Measurements from ENCODE around the gene WDR26. TPM values are rescaled to one million over a fixed set of nuclear protein-coding genes. Genes with fewer than 3 reads are reported as not detected.

WDR26 gene
- total and polyA plus RNA-seq, 11 donors, result 20.2 to 83.8 (median 60.1) TPM

- WGBS, 4 donors, result 85 to 86% (median 85%) methylated on average over 3 of the region's 3 CpGs
- no peaks in the 10 kb centered on the region for H3K27me3 ChIP-seq
- no peaks in the 10 kb centered on the region for H3K9me3 ChIP-seq
- no peak for ATAC-seq
- DNase-seq, result no peak
- no peaks in the 10 kb centered on the region for H3K4me1 ChIP-seq
- no peak overlapping the region for H3K27ac ChIP-seq
- TF ChIP-seq CTCF (IDR thresholded peaks at IDR 0.05), result no peak
- no peak for TF ChIP-seq POLR2A (IDR thresholded peaks at IDR 0.05)
- intact Hi-C loops (cut with DNase I), result loop anchor here in 2 of 10 donors (5.0 to 10.0 kb wide), 2 partner anchors 34 to 88 kb away; no protein-coding TSS in a partner anchor
- H3K36me3 ChIP-seq, result peaks cover 4 to 100% (median 99%) of the 10 kb centered on the region in 9 donors
- no peak overlapping the region for H3K4me3 ChIP-seq
These were observed 41.3 kb downstream of the WDR26 start for GRCh38 chr1:224393294-224393693.

GRCh38 chr1:224392411-224393249, 42.0 kb downstream of the WDR26 start:
- no peak for DNase-seq
- TF ChIP-seq POLR2A (IDR thresholded peaks at IDR 0.05), result no peak
- TF ChIP-seq CTCF (IDR thresholded peaks at IDR 0.05), result no peak
- intact Hi-C loops (cut with DNase I), result loop anchor here in 2 of 10 donors (5.0 to 10.0 kb wide), 2 partner anchors 35 to 88 kb away; no protein-coding TSS in a partner anchor

GRCh38 chr1:224390517-224390916, 44.1 kb downstream of the WDR26 start:
- Histone ChIP-seq H3K27ac (no peak overlapping the region), H3K36me3 (peaks cover 0 to 100% (median 91%) of the 10 kb centered on the region in 9 donors), H3K27me3 (no peaks in the 10 kb centered on the region), H3K9me3 (no peaks in the 10 kb centered on the region), H3K4me1 (peaks cover 0 to 13% (median 0%) of the 10 kb centered on the region in 12 donors), H3K4me3 (no peak overlapping the region)
- TF ChIP-seq POLR2A (IDR thresholded peaks at IDR 0.05) (no peak), CTCF (IDR thresholded peaks at IDR 0.05) (no peak)
- no peak for DNase-seq
- no peak for ATAC-seq
- intact Hi-C loops (cut with DNase I), result loop anchor here in 2 of 10 donors (5.0 to 10.0 kb wide), 2 partner anchors 37 to 86 kb away; no protein-coding TSS in a partner anchor
- WGBS, 4 donors, result 93 to 96% (median 95%) methylated on average over 5 of the region's 5 CpGs

More at GRCh38 chr1:224392411-224393249, 42.0 kb downstream of the WDR26 start:
- no peaks in the 10 kb centered on the region for H3K9me3 ChIP-seq
- 85 to 97% (median 89%) methylated on average over 4 of the region's 4 CpGs for WGBS, 4 donors
- H3K4me1 ChIP-seq, result peaks cover 0 to 2% (median 0%) of the 10 kb centered on the region in 12 donors
- H3K4me3 ChIP-seq, result no peak overlapping the region
- H3K27ac ChIP-seq, result no peak overlapping the region
- no peak for ATAC-seq
- peaks cover 4 to 100% (median 99%) of the 10 kb centered on the region in 9 donors for H3K36me3 ChIP-seq
- no peaks in the 10 kb centered on the region for H3K27me3 ChIP-seq

GRCh38 chr1:224387943-224388342, 46.7 kb downstream of the WDR26 start:
- Histone ChIP-seq H3K9me3 (no peaks in the 10 kb centered on the region), H3K4me1 (peaks cover 0 to 24% (median 0%) of the 10 kb centered on the region in 12 donors), H3K27me3 (no peaks in the 10 kb centered on the region), H3K4me3 (no peak overlapping the region), H3K27ac (peak overlapping the region in 1 of 12 donors; percentile 0), H3K36me3 (peaks cover 0 to 91% (median 73%) of the 10 kb centered on the region in 9 donors)
- ATAC-seq (no peak), DNase-seq (no peak)
- no peak for TF ChIP-seq CTCF (IDR thresholded peaks at IDR 0.05)
- no peak for TF ChIP-seq POLR2A (IDR thresholded peaks at IDR 0.05)
- WGBS, 4 donors, result 66 to 85% (median 74%) methylated on average over 2 of the region's 2 CpGs
- intact Hi-C loops (cut with DNase I), result no loop called here
